ENCODE measurements around the gene LIN37. TPM values are rescaled to one million over a fixed set of nuclear protein-coding genes. Genes with fewer than 3 reads are reported as not detected.

The LIN37 gene
- total RNA-seq, 4 donors from 2014 or later: 14.8 to 19.5 (median 16.6) TPM

- no peaks in the 10 kb centered on the region for H3K9me3 ChIP-seq
- intact Hi-C loops (cut with DNase I; ENCODE audit: low total_unique reads): no loop called here
- TF ChIP-seq CTCF (IDR thresholded peaks at IDR 0.05 in 4 of 5, conservative IDR thresholded peaks at IDR 0.05 in 1 of 5) (no peak), POLR2A (IDR thresholded peaks at IDR 0.05) (no peak)
- no peaks in the 10 kb centered on the region for H3K4me1 ChIP-seq
- H3K27ac ChIP-seq: no peak overlapping the region
- peaks cover 17 to 32% (median 22%) of the 10 kb centered on the region in 3 donors for H3K27me3 ChIP-seq
- ATAC-seq (no peak), DNase-seq (no peak)
- no peaks in the 10 kb centered on the region for H3K36me3 ChIP-seq
- no peak overlapping the region for H3K4me3 ChIP-seq
- in situ Hi-C loops (cut with MboI; ENCODE audit: low sequenced_read_pairs in 4 of 4): no loop called here
Observed at GRCh38 chr19:35796645-35797542, 48.5 kb downstream of the LIN37 start.

- ATAC-seq: no peak
- in situ Hi-C loops (cut with MboI; ENCODE audit: low sequenced_read_pairs in 4 of 4): no loop called here
- H3K4me3 ChIP-seq: no peak overlapping the region
Observed at GRCh38 chr19:35797663-35798062, 49.3 kb downstream of the LIN37 start.

GRCh38 chr19:35801828-35802227 lies 53.5 kb downstream of the LIN37 start:
- H3K9me3 ChIP-seq: no peaks in the 10 kb centered on the region
- intact Hi-C loops (cut with DNase I; ENCODE audit: low total_unique reads) (no loop called here), in situ Hi-C loops (cut with MboI; ENCODE audit: low sequenced_read_pairs in 4 of 4) (no loop called here)
- H3K4me3 ChIP-seq: no peak overlapping the region
- H3K36me3 ChIP-seq: no peaks in the 10 kb centered on the region
- no peak for TF ChIP-seq POLR2A (IDR thresholded peaks at IDR 0.05)
- TF ChIP-seq CTCF (IDR thresholded peaks at IDR 0.05 in 4 of 5, conservative IDR thresholded peaks at IDR 0.05 in 1 of 5): no peak
- ATAC-seq: no peak
- H3K27ac ChIP-seq: no peak overlapping the region
- DNase-seq: no peak
- H3K27me3 ChIP-seq: peaks cover 13 to 24% (median 14%) of the 10 kb centered on the region in 3 donors
- no peaks in the 10 kb centered on the region for H3K4me1 ChIP-seq

More at GRCh38 chr19:35797663-35798062, 49.3 kb downstream of the LIN37 start:
- H3K4me1 ChIP-seq: no peaks in the 10 kb centered on the region
- no peak for DNase-seq
- intact Hi-C loops (cut with DNase I; ENCODE audit: low total_unique reads): no loop called here
- TF ChIP-seq CTCF (IDR thresholded peaks at IDR 0.05 in 4 of 5, conservative IDR thresholded peaks at IDR 0.05 in 1 of 5): no peak
- no peak for TF ChIP-seq POLR2A (IDR thresholded peaks at IDR 0.05)
- no peaks in the 10 kb centered on the region for H3K9me3 ChIP-seq
- H3K36me3 ChIP-seq: no peaks in the 10 kb centered on the region
- H3K27ac ChIP-seq: no peak overlapping the region
- H3K27me3 ChIP-seq: peaks cover 17 to 32% (median 22%) of the 10 kb centered on the region in 3 donors

Other genes with a start within 250 kb of the LIN37 start
- gene DMKN, start 234.9 kb upstream of the LIN37 start, total RNA-seq: under 1 TPM in 1 of 4 donors, not detected in 3; 0.89 TPM
- not detected for gene SBSN, start 220.3 kb upstream of the LIN37 start, total RNA-seq
- not detected for gene GAPDHS, start 215.1 kb upstream of the LIN37 start, total RNA-seq
- 100 to 1,000 TPM in 3 of 4 donors, 10 to 100 TPM in 1; 86.2 to 145 (median 119) TPM for gene TMEM147, start 202.9 kb upstream of the LIN37 start, total RNA-seq
- gene ATP4A, start 184.9 kb upstream of the LIN37 start, total RNA-seq: not detected
- not detected for gene PMIS2, start 162.4 kb upstream of the LIN37 start, total RNA-seq
- gene HAUS5, start 135.8 kb upstream of the LIN37 start, total RNA-seq: 1 to 10 TPM; 2.5 to 4.8 (median 3.4) TPM
- gene RBM42, start 119.5 kb upstream of the LIN37 start, total RNA-seq: 10 to 100 TPM; 45.8 to 77.8 (median 75.4) TPM
- gene ETV2, start 106.8 kb upstream of the LIN37 start, total RNA-seq: under 1 TPM in 1 of 4 donors, not detected in 3; 0.23 TPM
- 1,000 to 10,000 TPM in 2 of 4 donors, 100 to 1,000 TPM in 2; 899 to 1,245 (median 976) TPM for gene COX6B1, start 100.3 kb upstream of the LIN37 start, total RNA-seq
- not detected for gene UPK1A, start 82.1 kb upstream of the LIN37 start, total RNA-seq
- not detected for gene ZBTB32, start 44.0 kb upstream of the LIN37 start, total RNA-seq
- 10 to 100 TPM in 3 of 4 donors, 1 to 10 TPM in 1; 9.3 to 39.0 (median 16.8) TPM for gene KMT2B, start 30.6 kb upstream of the LIN37 start, total RNA-seq
- gene IGFLR1, start 6.1 kb upstream of the LIN37 start, total RNA-seq: 10 to 100 TPM in 1 of 4 donors, 1 to 10 TPM in 3; 2.0 to 14.1 (median 3.0) TPM
- gene U2AF1L4, start 3.2 kb upstream of the LIN37 start, total RNA-seq: 10 to 100 TPM in 2 of 4 donors, 1 to 10 TPM in 2; 5.1 to 22.9 (median 13.4) TPM
- 10 to 100 TPM; 22.2 to 45.8 (median 38.3) TPM for gene PSENEN, start 2.9 kb upstream of the LIN37 start, total RNA-seq
- gene HSPB6, start 8.5 kb downstream of the LIN37 start, total RNA-seq: 100 to 1,000 TPM in 2 of 4 donors, 10 to 100 TPM in 2; 79.8 to 241 (median 139) TPM
- 1 to 10 TPM in 3 of 4 donors, under 1 TPM in 1; 0.63 to 4.3 (median 3.0) TPM for gene PROSER3, start 9.6 kb downstream of the LIN37 start, total RNA-seq
- gene ARHGAP33, start 27.0 kb downstream of the LIN37 start, total RNA-seq: 1 to 10 TPM in 3 of 4 donors, under 1 TPM in 1; 0.22 to 4.7 (median 2.2) TPM
- under 1 TPM in 1 of 4 donors, not detected in 3; 0.13 TPM for gene PRODH2, start 64.3 kb downstream of the LIN37 start, total RNA-seq
- gene NPHS1, start 103.9 kb downstream of the LIN37 start, total RNA-seq: not detected
- gene KIRREL2, start 108.3 kb downstream of the LIN37 start, total RNA-seq: not detected
- gene APLP1, start 120.0 kb downstream of the LIN37 start, total RNA-seq: under 1 TPM in 2 of 4 donors, not detected in 2; 0.27 to 0.33 TPM
- gene NFKBID, start 152.0 kb downstream of the LIN37 start, total RNA-seq: 1 to 10 TPM in 3 of 4 donors, not detected in 1; 1.2 to 2.7 (median 2.3) TPM
- gene HCST, start 154.0 kb downstream of the LIN37 start, total RNA-seq: 1 to 10 TPM in 2 of 4 donors, not detected in 2; 1.2 to 1.5 TPM
- 10 to 100 TPM in 3 of 4 donors, 1 to 10 TPM in 1; 7.2 to 25.6 (median 18.2) TPM for gene TYROBP, start 159.7 kb downstream of the LIN37 start, total RNA-seq
- 10 to 100 TPM in 2 of 4 donors, 1 to 10 TPM in 2; 7.4 to 18.2 (median 12.8) TPM for gene LRFN3, start 187.8 kb downstream of the LIN37 start, total RNA-seq
- gene SDHAF1, start 246.6 kb downstream of the LIN37 start, total RNA-seq: 10 to 100 TPM; 42.8 to 54.9 (median 49.9) TPM